NK-92 (cell line): ENCODE data around the gene STEAP2.
"Not testable (repeated sequence)": the region's sequence is repeated elsewhere in the genome, so short reads cannot be mapped to it uniquely, and the experiment has no call there.

ENCODE experiments used
- DNase-seq: peaks from one replicate; lab custom pipeline; 2025; ENCODE audit not compliant: unreplicated experiment; lab: John Stamatoyannopoulos, UW

STEAP2 gene

DNA sequence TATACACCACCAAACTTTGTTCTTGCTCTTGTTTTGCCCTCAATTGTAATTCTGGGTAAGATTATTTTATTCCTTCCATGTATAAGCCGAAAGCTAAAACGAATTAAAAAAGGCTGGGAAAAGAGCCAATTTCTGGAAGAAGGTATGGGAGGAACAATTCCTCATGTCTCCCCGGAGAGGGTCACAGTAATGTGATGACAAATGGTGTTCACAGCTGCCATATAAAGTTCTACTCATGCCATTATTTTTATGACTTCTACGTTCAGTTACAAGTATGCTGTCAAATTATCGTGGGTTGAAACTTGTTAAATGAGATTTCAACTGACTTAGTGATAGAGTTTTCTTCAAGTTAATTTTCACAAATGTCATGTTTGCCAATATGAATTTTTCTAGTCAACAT, 20.9 kb downstream of the STEAP2 start:
- DNase-seq: no peak

GRCh38 chr7:90233569-90233968, 22.0 kb downstream of the STEAP2 start:
- DNase-seq: no peak

DNA sequence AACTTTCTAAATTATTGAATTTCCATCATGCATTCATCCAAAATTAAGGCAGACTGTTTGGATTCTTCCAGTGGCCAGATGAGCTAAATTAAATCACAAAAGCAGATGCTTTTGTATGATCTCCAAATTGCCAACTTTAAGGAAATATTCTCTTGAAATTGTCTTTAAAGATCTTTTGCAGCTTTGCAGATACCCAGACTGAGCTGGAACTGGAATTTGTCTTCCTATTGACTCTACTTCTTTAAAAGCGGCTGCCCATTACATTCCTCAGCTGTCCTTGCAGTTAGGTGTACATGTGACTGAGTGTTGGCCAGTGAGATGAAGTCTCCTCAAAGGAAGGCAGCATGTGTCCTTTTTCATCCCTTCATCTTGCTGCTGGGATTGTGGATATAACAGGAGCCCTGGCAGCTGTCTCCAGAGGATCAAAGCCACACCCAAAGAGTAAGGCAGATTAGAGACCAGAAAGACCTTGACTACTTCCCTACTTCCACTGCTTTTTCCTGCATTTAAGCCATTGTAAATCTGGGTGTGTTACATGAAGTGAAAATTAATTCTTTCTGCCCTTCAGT, 25.3 kb downstream of the STEAP2 start:
- no peak for DNase-seq

GRCh38 chr7:90238022-90238421, 26.5 kb downstream of the STEAP2 start:
- DNase-seq: no peak

DNA sequence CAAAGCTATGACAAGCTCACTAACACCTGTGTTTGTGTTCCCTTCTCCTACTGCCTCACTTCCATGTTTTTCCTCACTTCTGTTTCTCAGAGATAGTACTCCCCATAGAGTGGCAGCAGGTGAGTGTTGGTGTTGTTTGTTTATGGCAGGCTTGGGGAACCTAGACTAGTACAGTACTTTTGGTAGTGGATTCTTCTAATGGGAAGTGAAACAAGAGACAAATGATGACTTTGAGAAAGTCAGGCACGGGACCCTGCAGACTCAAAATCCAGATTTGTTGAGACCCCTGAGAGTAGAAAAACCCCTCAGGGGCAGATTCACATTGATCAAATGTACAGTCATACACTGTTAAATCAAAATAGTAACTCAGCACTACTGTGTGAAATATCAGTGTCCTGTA, 27.0 kb downstream of the STEAP2 start:
- no peak for DNase-seq

- no peak for DNase-seq
Observed at GRCh38 chr7:90239050-90239449, 27.5 kb downstream of the STEAP2 start.

- no peak for DNase-seq
Observed at GRCh38 chr7:90239625-90240228, 28.2 kb downstream of the STEAP2 start.

DNA sequence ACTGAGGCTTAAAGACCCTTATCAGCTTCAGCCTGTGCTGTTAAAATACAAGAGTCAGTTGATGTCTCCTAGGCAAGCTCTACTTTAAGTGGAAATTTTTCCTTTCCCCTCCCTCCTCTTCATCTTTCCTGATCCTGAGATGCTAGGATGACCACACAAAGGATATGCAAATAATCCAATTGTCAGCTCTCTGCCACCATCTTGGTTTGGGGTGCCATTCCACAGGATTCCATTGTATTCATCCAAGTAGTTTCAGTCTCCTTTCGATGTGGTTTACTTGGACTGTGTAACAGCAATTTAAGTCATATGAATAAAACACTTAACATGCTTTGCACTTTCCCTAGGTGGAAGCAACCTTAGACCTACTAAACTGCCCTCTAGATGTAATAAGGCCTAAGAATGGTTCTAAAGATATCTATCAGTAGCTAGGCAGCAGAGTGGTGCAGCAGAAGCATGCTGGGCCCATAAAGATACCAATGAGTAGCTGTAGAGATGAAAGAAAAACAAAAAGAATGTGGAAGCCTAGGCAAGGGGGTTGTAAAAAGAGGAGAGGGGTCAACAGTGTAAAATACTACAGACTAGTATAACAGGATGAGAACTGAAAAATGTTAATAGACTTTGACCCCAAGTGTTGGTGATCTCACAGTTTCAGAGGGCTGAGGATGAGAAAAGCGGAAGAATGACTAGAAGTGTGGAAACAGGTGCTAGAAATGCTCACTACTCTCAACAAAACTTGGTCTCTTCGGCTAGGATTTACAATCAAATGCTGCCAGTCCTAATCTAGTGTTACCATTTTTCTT, 31.0 kb downstream of the STEAP2 start:
- DNase-seq: no peak

GRCh38 chr7:90243556-90243955, 32.0 kb downstream of the STEAP2 start:
- DNase-seq: no peak

GRCh38 chr7:90244565-90244908, 33.0 kb downstream of the STEAP2 start:
- DNase-seq: no peak

DNA sequence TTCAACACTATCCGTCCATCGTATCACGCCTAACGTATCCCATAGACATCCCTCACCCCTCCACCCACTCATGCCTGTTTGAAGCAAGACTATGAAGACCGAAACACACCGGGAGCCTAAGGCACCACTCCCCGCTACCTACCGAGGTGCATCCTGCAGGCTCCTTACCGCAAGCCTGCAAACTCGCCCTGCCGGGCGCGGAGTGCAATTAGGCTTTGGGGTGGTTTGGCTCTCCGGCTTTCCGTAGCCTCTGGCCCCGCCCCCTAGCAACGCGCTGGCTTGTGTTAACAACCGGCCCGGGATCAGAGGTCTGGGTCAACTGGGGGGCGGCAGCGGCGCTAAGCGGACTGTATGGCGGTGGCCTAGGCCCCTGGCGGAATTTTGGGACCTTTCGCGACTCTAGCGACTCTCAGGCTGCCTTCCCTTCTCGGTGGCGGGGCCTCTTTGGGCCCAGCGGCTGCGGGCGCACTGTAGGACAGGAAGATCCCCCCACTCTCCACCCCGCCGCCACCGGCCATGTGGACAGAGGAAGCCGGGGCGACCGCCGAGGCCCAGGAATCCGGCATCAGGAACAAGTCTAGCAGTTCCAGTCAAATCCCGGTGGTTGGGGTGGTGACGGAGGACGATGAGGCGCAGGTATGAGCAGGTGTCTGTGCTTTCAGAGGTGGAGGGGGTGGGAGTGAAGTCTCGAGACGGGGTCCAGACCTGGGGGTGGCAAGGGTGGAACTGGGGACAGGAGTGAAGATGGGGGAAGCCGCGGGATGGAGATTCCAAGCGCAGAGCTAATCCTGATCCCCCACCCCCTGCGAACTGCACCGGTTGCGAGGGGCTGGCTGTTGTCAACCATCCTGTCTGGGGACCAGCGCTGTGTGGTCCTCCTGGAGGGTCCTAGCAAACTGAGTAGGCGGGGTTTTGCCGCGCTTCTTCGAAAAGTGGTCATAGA, 33.6 kb downstream of the STEAP2 start, which contains the start of gene CFAP69:
Gene CFAP69 (plus strand): TSS at position 266 of the 943 bp plus-strand sequence. CDS start 251 bp downstream, at position 517.
- no peak for DNase-seq

DNA sequence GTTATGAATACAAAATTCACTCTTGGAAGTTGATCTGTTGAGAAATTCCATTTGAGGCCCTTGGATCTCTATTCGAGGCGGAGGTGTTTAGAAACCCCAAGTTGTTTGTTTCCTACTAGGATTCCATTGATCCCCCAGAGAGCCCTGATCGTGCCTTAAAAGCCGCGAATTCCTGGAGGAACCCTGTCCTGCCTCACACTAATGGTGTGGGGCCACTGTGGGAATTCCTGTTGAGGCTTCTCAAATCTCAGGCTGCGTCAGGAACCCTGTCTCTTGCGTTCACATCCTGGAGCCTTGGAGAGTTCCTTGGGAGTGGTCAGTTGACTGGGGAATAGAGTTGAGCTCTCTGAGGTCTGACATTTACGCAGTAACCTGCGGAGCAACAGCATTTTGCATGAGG, 34.6 kb downstream of the STEAP2 start:
- no peak for DNase-seq

- DNase-seq: no peak
Observed at GRCh38 chr7:90248706-90249105, 37.2 kb downstream of the STEAP2 start.

GRCh38 chr7:90250601-90251303, 39.2 kb downstream of the STEAP2 start:
- DNase-seq: no peak

DNA sequence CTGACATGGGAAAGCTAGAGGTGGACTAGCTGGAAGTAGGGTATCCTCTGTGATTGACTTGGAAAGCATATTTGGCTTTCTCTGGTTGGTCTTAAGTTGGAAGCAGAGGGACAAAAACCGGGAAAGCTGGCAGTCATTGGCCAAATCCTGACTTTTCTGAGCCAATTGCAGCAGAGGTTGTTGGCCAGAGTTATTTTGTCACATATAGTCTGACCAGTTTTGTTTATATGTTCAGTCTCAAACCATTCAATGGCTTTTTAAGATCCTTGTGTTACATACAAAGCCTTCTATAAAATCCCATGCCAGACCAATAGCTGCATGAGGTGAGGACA, 39.7 kb downstream of the STEAP2 start:
- DNase-seq: no peak

DNA sequence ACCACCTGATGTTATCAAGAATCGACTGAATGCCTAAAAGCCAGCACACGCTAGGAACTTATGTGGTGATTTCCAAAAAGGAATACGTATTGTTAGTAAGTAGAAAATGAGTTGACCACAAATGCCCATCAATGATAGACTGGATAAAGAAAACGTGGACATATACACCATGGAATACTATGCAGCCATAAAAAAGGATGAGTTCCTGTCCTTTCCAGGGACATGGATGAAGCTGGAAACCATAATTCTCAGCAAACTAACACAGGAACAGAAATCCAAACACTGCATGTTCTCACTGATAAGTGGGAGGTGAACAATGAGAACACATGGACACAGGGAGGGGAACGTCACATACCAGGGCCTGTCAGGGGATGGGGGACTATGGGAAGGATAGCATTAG, 44.5 kb downstream of the STEAP2 start:
- not testable (repeated sequence) for DNase-seq

- DNase-seq: no peak
Observed at GRCh38 chr7:90256778-90257177, 45.2 kb downstream of the STEAP2 start.

DNA sequence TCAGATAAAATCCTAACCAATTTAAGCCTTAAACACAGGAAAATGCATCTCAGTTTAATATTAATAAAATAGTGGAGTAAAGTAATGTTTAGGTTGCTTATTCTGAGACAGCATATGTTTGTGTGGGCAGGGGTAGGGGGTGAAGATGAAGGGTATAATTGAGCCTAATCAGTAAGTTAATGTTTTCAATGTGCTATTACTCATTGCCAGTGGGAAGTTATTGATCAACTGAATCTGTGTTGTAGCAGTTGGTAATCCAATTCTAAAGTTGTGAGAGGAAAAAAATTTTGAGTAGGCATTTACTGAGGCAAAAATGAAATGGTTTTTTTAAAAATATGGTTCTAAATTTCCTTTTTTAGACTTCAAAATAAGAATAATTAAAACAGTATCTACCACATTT, 49.9 kb downstream of the STEAP2 start:
- DNase-seq: no peak

- DNase-seq: no peak
Observed at GRCh38 chr7:90262438-90262837, 50.9 kb downstream of the STEAP2 start.

DNA sequence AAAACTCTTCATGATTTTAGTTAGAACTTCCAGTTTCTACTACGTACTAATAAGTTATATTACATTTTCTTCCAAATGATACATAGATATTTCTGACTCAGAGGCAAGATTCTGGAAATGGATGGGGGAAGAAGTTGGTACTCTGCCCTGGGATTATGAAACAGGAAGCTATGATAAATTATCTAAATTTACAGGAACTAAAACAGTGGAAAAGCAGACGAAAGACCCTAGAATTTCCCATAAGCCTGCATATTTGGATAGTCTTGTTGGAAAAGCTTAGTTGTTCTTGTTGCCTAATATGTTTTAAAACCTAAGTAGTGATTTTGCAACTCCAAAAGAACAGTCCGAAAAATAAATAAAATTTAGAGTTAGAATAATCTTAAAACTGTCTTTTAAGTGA, 55.3 kb downstream of the STEAP2 start:
- no peak for DNase-seq
